ENCODE results near the gene COL7A1.
A peak's percentile ranks its signal among the peaks of the same experiment; 100 is the strongest.
"Not testable (repeated sequence)": the region's sequence is repeated elsewhere in the genome, so short reads cannot be mapped to it uniquely, and the experiment has no call there.

COL7A1 gene

GRCh38 chr3:48532977-48533337 is 62.2 kb downstream of the COL7A1 start:
- no peak for DNase-seq

- DNase-seq = no peak
These were observed 62.7 kb downstream of the COL7A1 start for GRCh38 chr3:48532271-48532976.

DNA sequence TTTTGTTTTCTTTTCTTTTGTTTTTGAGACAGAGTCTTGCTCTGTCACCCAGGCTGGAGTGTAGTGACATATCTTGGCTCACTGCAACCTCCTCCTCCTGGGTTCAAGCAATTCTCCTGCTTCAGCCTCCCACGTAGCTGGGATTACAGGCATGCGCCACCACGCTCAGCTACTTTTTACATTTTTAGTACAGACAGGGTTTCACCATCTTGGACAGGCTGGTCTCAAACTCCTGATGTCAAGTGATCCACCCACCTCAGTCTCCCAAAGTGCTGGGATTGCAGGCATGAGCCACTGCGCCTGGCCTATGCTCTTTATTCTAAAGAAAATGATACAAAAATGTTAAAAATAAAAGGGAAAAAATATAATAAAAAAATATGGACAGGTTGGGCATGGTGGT is 64.4 kb downstream of the COL7A1 start:
- not testable (repeated sequence) for DNase-seq

GRCh38 chr3:48528754-48529153 is 66.4 kb downstream of the COL7A1 start:
- no peak for DNase-seq

DNA sequence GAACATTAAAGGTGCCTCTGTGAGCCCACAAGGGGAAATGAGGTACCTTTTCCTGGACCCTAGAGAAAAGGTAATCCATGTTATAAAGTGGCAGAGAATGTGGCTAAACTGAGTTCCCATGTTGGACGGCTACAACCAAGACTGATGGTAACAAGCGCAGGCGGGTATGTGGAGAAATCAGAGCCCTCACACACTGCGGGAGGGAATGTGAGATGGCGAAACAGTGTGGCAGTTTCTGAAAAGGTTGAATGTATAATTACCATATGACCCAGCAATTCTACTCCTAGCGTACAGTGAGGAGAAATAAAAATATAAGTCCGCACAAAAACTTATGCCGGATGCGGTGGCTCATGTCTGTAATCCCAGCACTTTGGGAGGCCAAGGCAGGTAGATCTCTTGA is 67.1 kb downstream of the COL7A1 start:
- no peak for DNase-seq

DNA sequence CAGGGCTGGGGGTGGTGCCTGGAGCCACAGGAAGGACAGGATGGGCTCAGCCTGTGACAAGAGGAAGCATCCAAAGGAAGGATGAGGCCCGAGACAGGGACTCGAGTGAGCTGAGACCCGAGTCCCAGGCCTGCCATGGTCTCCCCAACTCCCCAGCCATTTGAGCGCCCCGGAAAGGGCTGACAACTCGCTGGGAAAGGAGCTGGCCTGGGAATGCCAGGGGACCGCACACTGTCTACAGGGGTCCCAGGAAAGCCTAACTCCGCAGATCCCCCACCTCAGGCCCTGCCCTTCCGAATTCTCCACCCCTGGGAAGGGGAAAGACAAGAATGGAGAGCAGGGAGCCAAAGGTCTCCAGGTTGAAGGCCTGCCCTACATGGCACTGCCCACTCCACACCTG is 70.2 kb downstream of the COL7A1 start:
- no peak for DNase-seq

DNA sequence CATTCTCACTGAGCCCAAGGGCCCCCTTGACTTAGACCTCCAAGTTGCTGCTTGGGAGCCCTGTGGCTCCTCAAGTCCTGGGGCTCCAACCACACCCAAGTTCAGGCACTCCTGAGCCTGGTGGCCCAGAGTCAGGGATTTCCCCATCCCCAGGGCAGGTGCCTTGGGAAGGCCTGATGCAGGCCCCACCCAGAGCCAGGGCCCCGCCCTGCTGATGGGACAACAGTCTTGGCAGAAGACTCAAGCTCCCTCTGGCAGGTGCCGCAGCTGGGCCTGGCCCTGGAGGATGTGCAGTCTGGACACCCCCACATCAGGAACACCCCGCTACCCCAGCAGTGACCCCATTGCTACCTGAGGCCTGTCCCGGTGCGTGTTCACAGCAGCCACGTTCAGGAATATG is 73.5 kb downstream of the COL7A1 start:
- no peak for DNase-seq

GRCh38 chr3:48519277-48519643 is 75.9 kb downstream of the COL7A1 start:
- no peak for DNase-seq

- no peak for DNase-seq
These were observed 76.4 kb downstream of the COL7A1 start for GRCh38 chr3:48518638-48519276.

GRCh38 chr3:48518069-48518468 is 77.1 kb downstream of the COL7A1 start:
- no peak for DNase-seq

DNA sequence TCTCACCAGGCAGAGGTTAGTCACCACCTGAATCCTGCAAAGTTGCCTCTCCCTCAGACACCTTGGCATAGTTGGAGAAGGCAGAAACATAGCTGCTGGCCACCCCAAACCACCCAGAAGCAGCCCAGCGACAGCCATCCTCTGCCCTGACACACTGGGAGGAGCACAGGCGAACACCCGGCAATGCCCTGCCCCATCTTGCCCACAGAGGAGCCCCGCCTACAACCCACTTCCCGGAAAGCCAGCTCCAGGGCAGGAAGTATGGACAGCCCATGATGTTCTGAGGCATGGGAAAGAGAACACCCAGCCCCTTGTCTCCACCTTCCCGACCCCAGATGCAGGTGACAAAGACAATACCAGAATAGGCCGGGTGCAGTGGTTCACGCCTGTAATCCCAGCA is 78.6 kb downstream of the COL7A1 start:
- DNase-seq = no peak

- peak; percentile 49 for DNase-seq
These were observed 80.5 kb downstream of the COL7A1 start for GRCh38 chr3:48514431-48515227.
